ENCODE measurements around the gene CADPS2.
"Not testable (repeated sequence)": the region's sequence is repeated elsewhere in the genome, so short reads cannot be mapped to it uniquely, and the experiment has no call there.

Gene CADPS2

DNA sequence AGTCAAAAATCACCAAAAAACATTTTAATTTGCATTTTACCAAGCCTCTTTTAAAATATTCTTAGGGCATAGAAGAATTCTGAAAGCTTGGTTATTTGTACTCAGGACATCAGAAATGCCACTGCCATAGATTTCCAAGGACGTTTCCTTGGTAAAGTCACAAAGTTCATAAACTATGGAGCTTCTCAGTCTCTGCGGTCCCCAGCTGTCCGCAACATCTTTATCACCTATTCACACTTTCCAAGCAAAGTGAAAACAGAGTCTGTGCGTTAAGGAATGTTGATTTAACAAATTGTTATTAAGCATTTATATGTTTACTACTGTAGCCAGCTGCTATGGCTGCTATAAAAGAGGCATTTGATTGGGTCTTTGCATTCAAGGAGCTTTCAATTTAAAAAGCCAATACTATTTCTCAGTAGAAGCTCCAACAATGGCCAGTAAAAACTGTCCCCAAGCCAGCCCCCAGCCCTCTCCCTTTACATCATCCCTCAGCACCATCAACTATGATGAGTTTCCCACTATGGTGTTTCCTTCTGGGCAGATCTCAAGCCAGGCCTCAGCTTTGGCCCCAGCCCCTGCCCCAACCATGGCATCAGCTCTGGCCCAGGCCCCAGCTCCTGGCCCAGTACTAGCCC is 36.8 kb downstream of the CADPS2 start:
- DNase-seq: no peak

DNA sequence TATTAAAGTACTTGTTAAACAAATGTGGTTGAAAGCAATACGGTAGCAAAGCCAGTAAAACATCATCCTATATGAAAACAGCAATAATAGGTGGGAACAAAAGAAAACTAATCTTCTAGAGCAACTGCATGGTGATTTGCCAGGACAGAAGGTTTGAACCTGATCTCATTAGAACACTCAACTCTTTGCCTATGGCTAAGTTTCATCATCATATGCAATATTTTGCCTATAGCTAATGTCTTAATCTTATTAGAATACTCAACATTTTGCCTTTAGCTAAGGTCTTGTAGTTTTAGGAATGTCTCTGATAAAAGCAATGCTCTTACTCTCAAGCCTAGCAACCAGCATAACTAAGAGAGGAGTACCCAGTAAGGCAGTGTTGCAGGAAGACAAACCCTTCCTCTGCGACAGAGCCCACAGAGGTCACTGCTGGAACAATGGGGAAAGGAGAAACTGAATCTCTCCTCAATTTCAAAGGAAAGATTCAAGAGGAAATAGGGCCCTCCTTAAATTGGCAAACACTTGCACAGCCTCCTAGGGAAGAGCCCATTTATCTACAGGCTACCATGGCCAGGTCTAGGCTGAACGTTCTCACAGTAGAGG is 38.3 kb downstream of the CADPS2 start:
- DNase-seq: no peak

DNA sequence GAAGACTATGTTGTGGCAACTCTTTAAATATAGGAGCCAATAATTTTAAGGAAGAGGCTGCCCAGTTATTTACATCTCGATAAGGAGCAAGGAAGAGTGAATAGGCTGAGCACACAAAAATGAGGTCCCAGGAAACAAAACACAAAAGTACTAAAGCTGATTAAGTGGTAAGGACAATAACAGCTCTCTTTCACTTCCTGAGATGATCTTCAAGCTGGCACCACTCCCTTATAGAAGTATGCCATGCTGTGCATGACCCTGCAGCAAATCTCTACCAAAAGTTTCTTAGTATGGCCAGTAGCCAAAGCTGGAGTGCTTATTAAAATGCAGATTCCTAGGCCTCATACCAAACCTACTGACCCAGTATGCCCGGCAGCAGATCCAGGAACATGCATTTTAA is 39.7 kb downstream of the CADPS2 start:
- no peak for DNase-seq

DNA sequence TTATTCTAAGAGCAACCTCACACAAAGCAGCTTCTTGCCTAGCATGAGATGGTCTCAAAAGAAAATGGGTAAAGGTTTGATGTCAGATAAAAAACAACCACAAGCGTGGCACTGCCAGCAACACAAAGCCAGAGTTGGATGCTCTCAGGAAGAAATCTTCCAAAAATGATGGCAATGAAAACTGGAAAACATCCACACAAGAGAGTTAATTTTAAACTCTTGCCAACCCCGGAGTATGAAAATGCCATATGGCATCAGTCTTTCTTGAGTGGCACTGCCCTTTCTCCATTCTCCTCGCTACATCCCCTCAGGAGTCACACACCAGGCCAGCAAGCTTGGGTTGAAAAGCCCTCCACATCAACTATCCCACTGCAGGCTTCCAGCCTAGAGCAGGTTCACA is 41.0 kb downstream of the CADPS2 start:
- DNase-seq: no peak

DNA sequence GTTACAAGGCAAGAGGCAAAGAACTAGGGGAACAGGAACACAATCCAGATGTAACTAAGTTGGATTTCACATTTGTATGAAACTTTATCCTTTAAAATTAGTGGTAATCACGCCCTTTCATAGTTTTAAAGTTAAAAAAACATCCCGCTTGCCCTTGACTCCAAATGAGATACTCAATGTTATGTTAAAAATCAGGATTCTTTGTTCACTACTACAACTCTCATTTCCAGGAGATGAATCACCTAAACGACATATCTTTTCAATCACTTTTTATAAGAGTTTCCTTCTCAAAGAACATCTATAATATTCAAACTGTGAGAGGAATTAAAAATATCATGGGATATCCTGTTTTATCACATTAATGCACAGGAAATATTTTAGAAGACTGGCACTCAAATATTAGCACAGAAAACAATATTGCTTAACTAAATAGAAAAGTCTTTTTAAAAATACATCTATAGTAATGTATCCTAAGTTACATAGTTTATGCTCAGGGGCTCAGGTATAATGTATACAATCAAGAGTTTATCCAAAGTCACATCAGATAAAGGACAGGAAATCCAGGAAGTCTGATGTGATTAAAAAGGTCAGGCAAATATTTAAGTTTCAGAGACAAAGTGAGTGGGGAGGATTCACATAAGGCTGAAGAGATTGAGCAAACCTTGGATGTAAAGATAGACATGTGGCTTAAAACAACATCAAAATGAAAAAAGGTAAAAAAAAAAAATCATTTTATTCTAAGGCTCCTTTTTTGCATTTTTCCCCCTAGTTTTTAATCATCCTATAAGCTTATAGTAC is 41.9 kb downstream of the CADPS2 start:
- no peak for DNase-seq

DNA sequence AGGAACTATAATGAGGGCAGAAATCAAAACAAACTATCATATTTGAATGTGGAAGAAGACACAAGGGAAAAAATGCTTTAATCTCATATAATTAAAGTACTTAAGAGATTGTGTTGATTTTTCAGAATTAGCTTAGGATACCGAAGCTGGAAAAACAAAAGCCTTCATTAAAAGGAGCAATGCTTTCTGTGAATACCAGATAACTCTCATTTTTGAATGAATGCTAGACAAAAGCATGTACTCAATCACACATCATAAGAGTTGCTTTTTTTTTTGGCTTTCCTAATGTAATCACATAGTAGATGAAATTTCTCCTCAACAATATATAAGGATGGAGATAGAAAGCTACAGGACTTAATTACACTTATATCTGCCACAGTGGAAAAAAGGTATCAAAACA is 43.3 kb downstream of the CADPS2 start:
- DNase-seq: no peak

DNA sequence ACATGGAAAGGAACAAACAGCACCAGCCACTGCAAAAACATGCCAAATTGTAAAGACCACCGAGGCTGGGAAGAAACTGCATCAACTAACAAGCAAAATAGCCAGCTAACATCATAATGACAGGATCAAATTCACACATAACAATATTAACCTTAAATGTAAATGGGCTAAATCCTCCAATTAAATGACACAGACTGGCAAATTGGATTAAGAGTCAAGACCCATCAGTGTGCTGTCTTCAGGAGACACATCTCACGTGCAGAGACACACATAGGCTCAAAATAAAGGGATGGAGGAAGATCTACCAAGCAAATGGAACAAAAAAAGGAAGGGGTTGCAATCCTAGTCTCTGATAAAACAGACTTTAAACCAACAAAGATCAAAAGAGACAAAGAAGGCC is 50.0 kb downstream of the CADPS2 start:
- not testable (repeated sequence) for DNase-seq

DNA sequence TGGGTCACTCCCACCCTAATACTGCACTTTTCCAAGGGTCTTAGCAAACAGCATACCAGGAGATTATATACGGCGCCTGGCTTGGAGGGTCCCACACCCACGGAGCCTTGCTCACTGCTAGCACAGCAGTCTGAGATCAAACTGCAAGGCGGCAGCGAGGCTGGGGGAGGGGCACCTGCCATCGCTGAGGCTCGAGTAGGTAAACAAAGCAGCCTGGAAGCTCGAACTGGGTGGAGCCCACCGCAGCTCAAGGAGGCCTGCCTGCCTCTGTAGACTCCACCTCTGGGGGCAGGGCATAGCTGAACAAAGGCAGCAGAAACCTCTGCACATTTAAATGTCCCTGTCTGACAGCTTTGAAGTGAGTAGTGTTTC is 51.7 kb downstream of the CADPS2 start:
- not testable (repeated sequence) for DNase-seq

DNA sequence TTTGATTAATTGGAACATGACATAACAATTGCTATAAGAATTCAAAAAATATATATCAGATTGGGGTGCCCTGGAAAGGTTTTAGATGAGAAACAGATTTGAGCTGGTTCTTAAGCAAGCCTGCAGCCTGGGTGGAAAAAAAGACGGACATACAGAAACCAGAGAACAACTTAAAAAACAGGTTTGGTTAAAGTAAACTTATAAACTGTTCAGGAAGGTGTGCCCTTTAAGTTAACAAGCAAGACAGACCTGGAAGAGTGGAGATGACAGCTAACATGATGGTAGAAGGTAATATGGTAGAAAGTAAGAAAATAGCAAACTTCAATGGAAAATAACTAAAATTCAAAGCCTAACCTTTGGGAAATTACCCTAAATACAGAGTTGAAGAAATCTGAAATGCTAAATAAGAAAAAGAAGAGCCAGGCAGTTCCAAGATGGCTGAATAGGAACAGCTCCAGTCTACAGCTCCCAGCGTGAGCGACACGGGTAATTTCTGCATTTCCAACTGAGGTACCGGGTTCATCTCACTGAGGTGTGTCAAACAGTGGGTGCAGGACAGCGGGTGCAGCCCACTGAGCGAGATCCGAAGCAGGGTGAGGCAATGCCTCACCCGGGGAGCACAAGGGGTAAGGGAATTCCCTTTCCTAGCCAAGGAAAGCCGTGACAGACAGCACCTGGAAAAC is 52.2 kb downstream of the CADPS2 start:
- DNase-seq: no peak

DNA sequence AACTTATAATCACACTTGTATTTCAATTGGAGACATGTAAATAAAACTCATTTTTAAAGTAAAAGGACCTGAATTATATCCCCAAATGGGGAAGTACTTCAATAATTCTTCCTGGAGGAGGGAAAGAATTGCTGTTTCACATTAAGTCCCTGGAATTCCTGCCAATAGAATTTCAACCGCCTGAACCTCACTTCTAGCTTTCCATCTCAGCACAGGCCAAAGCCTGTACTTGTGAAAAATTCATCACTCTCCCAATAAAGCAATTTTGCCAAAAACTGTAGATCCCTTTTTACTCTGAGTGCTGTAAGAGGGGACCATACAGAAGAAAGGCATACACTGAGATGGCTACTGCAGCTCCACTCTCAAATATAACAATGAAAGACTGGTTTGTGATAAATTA is 54.8 kb downstream of the CADPS2 start:
- no peak for DNase-seq

DNA sequence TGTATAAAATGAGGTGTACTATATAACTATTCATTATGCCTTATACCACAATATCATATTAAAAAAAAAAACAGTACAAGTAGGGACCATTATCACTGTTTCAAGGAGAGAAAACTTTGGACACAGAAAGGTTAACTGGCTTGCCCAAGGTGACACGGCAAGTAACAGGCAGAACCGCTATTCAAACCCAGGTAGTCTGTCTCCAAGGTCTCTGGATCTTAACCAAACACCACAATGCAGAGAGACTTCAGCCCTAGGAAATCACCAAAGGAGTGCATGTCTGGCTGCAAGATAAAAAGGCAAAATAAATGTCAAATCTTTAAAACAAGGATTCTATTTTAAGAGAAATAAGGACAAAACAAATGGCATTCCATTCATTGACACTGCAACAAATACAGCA is 56.3 kb downstream of the CADPS2 start:
- DNase-seq: no peak

DNA sequence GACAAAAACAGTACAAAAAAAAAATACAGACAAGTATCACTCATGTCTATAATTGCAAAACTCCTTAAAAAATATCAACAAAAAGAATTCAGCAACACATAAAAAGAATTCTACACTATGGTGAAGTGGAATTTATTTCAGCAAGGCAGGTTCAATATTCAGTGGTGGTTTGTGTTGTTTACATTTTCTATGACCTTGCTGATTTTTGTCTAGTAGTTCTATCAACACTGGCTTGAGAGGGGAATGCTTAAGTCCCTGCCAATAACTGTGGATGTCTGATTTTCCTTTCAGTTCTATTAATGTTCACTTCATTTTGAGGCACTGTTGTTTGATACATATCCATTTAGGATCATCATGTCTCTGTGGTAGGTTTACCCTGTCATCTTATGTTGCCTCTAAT is 58.5 kb downstream of the CADPS2 start:
- DNase-seq: no peak

DNA sequence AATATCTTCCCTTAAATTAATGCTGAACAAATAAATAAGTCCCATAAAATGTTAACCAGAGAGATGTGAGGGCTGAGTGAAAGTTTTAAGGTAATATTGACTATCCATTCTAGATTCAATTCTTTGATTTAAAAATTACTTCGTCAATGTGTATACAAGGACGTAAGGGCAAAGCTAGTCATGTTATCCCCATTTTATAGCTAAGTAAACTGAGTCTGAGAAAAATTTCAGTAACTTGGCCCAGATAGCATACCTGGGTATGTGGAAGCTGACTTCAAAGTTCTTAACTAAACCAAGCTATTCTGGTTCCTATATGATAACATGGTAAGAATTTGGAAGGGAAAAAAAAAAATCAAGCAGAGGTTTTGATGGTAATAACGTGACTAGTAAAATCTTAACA is 72.4 kb downstream of the CADPS2 start:
- DNase-seq: no peak

DNA sequence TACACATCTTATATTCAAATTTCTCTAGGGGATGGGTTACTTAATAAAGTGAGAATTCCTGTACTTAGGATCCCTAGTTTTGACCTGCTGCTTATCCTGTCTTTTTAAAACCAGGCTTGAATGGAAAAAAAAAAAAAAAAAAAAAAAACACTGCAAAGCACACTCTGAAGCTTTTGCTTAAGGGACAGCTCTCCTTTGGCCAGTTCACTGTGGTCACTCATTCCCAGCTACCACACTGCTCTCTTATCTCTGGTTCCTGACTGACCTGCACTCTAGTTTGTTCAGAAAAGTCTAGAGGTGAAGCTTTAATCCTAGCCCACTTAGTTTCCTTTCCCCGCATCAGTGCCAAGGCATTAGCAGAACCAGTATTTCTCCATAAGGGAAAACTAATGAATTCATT is 82.4 kb downstream of the CADPS2 start:
- DNase-seq: no peak

DNA sequence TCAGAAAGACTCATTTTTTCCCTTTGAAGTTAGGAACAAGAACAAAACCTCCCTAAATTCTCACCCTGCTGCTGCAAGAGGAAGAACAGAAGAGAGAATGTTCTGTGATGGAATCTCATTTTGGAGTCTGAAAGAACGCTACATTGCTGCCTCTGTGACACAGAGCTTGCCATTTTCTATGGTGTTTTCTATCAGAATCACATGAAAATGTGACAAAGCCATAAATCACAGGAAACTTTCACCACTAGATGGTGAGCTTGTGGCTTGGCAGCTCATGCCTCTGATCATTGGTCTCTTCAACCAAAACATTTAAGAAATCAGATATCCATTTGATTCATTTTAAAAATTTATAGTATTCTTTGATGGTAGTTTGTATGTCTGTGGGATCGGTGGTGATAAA is 82.9 kb downstream of the CADPS2 start:
- peak; percentile 50 for DNase-seq

DNA sequence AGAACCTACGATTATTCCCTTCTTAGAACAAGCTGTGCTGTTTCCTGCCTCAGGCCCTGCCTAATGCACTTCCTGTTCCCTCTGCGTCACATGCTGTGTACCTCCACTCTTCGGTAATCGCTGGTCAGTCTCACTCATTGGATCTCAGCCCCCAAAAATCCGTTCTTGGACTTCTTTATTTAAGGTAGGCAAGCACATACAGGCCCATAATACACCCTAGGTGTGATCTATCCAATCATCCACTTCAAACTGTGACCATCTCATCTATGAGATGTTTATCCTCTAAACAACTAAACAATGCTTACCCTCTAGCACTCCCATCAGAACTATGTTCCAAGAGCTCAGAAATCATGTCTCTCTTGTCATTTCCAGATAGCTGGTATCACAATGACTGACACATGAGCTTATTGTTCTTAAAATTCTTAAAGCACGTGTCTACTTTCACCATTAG is 83.9 kb downstream of the CADPS2 start:
- DNase-seq: no peak

DNA sequence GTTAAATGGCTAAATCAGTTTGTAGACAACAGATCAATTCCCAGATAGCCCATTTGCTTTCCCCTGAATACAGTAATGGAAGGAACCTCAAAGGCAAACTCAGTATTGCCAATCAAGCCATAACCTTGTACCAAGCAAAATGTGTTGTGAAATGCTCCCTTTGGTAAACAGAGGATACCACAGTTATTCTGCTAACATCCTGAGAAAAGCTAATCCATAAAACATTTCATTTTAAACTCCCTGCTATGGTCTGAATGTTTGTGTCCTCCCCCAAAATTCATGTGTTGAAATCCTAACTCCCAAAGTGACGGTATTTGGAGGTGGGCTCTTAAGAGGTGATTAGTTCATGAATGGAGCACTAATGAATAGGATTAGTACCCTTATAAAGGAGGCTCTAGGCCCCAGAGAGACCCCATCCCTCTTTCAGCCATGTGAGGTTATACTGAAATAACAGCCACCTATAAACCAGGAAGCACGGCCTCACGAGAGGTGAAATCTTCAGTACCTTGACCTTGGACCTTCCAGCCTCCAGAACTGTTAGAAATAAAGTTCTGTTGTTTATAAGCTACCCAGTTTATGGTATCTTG is 94.2 kb downstream of the CADPS2 start:
- no peak for DNase-seq

DNA sequence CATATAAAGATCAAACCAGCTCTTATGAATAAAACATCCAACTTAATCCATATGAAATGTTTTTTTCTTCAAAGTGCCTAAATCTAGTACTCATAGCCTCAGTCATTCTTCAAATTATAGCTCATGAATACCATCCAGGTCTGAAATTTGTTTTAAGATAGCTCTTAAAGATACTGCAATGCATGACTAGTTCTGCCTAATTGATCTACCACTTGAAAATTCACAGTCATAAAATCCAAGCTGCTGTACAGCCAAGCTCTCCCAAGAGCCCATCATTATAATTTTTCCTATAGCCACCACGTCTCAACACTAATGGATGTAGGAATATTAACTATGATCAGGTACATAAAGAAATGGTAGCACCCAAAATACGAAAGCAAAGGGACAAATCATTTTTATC is 95.7 kb downstream of the CADPS2 start:
- DNase-seq: no peak

DNA sequence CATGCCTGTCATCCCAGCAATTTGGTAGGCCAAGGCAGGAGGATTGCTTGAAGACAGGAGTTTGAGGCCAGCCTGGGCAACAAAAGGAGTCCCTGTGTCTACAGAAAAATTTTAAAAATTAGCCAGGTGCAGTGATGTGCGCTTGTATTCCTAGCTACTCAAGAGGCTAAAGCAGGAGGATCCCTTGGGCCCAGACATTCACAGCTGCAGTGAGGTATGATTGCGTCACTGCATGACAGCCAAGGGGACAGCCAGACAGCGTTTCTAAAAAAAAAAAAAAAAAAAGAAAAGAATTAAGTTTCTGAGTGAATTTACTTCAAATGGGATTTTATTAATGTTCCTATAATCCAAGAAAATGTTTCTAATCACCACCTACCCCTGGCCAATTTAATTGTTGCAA is 96.1 kb downstream of the CADPS2 start:
- DNase-seq: no peak

DNA sequence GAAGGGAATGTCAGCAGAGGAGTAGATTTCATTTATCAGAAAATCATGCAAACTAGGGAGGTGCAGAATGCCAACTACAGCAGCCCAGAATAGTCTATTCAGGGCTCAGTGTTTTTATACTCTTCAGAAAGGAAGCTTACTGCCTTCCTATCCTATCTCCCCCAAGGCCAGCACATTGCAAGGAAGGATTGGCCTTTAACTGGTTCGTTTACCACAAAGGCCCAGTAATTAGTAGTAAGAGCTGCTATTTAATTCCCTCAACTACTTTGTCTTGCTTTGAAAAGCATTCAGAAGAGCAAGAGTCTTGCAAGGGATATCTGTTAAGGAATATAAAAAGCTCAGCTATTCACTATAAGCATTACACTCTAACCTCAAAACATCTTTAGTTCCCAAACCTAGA is 97.1 kb downstream of the CADPS2 start:
- DNase-seq: no peak

DNA sequence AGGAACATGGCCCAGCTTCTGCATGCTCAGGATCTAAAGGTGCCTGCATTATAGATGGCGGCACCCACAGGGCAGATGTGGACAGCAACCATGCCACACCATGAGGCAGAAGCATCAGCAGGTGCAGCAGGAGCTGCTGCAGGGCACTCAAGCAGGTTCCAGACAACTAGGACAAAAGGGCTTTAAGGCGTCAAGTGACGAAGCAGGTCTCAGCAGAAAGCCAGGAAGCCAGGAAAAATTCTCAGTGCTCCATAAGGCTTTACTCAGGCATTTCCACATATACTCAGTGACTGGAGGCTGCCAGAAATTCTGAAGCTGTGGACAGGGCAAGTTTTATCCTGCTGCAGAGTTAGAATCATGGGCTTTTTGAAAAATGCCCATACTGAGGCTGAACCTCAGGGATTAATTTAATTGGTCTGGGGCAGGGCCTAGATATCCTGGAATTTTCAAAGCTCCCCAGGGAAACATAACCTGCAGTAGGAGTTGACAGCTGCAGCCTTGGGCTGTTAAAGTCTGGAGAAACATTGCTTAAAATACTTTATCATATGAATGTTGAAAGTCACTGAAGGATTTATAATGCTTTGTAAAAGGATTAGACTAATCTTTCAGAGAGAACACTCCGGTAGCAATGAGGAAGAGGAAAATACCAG is 115.4 kb downstream of the CADPS2 start:
- DNase-seq: peak; percentile 56

DNA sequence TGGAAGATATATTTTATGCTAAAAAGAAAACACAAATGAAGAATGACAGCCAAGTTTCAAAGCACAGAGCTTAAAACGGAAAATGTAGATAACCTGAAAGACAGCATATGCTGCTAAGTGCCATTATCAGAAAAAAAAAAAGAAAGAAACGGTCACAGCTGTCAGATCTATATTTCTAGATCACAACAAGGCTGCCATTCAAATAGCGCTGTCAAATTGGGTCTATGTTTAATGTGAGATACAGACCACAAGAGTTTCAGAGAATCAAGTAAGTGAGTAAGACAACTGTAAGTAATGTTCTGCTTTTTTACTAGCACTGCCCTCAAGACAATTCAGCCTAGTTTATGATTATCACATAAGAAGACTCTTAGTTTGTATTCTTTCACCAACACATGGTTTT is 117.4 kb downstream of the CADPS2 start:
- DNase-seq: no peak

DNA sequence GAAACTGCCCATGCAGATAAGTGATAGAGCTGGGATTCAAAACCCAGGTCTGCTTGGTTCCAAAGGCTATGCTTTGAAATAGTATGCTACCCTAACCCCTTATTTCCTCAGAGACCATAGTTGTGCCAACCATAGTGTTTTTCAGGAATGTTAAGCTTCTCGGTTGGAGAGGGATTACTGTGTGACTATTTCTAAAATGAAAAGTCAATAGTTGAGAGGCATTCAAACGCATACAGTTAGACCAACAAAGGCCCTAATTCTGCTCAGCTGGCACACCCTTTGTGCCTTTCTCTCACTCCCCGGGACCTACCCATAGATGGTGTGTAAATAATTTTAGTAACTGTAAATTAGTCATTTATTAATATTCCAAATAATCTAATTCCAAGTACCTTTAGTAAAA is 118.9 kb downstream of the CADPS2 start:
- no peak for DNase-seq
